Measurements from ENCODE around the gene GUCY2C.

Gene GUCY2C

DNA sequence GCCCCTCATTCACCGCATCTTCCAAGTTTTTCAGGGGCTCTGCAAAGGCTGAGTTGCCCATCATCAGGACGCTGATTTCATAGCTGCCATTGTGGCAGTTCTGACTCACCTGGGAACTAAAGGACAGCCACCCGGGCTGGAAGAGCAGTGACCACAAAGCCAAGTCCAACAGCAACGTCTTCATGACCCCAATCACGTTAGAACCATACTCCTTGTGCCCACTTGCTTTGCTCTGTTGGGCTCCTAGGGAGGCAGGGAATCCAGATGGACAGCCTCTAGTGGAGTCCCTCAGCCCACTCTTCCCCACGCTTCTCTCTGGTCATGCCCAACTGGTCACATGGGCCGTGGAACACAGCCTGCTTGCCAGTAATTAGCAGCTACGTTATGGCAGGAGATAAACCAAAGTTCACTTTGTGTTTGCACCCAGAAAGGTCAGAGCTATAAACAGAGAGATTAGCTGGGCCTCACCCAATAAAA, at the start of gene GUCY2C:
Gene GUCY2C, minus strand, starts transcription at position 335 of the 477 bp plus-strand sequence. Its CDS starts 151 bp downstream, at position 184.
- TF ChIP-seq, protein P1, sequence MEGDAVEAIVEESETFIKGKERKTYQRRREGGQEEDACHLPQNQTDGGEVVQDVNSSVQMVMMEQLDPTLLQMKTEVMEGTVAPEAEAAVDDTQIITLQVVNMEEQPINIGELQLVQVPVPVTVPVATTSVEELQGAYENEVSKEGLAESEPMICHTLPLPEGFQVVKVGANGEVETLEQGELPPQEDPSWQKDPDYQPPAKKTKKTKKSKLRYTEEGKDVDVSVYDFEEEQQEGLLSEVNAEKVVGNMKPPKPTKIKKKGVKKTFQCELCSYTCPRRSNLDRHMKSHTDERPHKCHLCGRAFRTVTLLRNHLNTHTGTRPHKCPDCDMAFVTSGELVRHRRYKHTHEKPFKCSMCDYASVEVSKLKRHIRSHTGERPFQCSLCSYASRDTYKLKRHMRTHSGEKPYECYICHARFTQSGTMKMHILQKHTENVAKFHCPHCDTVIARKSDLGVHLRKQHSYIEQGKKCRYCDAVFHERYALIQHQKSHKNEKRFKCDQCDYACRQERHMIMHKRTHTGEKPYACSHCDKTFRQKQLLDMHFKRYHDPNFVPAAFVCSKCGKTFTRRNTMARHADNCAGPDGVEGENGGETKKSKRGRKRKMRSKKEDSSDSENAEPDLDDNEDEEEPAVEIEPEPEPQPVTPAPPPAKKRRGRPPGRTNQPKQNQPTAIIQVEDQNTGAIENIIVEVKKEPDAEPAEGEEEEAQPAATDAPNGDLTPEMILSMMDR (conservative IDR thresholded peaks at IDR 0.05): no peak
- H3K27ac ChIP-seq: no peak within 1 kb of the TSS

DNA sequence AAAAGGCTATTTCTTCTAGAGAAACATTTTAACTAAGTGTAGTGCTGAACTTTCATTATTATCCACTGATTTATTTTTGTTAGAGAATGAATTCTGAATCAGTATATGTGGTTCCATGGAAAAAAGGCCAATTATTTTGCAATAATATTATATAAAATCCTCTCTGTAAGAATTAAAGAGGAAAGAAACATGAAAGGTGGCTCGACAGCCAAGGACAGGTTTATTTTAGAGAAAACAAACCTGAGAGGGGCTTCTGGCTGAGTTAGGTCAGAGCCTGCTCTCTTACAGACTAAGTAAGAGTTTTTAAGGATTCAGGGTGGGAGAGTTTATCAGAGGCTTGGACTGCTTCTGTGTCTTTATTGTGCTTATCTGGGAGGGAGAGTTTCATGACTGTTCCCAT, 46.7 kb upstream of the GUCY2C start:
- TF ChIP-seq, protein P1 (conservative IDR thresholded peaks at IDR 0.05): no peak
- H3K27ac ChIP-seq: no peak overlapping the region

DNA sequence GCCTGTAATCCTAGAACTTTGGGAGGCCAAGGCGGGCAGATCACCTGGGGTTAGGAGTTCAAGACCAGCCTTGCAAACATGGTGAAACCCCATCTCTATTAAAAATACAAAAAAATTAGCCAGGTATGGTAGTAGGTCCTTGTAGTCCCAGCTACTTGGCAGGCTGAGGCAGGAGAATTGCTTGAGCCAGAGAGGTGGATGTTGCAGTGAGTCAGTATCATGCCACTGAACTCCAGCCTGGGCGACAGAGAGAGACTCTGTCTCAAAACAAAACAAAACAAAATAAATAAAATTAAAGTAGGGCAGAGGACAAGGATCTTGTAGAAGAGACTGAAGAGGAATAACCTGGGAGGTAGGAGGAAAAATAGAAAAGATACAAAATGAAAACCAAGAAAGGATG, 45.5 kb upstream of the GUCY2C start:
- H3K27ac ChIP-seq: peak overlapping the region; percentile 92; the same call in 1 of the 2 replicates
- TF ChIP-seq, protein P1 (conservative IDR thresholded peaks at IDR 0.05): no peak

DNA sequence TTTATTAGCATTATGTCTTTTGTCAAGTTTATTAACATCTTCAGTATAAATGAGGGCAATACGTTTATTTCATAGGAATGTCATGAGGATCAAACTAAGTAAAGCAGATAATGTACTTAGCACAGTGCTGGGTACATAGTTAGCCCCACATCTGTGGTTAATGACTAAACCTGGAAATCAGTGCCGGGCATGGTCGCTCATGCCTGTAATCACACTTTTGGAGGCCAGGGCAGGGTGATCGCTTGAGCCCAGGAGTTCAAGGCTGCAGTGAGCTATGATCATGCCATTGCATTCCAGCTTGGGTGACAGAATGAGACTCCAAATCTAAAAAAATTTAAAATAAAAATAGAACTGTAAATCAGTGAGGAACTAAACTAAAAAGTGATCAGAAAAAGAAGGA, 44.8 kb upstream of the GUCY2C start:
- H3K27ac ChIP-seq: peak overlapping the region; percentile 92; the same call in 1 of the 2 replicates
- TF ChIP-seq, protein P1 (conservative IDR thresholded peaks at IDR 0.05): no peak

DNA sequence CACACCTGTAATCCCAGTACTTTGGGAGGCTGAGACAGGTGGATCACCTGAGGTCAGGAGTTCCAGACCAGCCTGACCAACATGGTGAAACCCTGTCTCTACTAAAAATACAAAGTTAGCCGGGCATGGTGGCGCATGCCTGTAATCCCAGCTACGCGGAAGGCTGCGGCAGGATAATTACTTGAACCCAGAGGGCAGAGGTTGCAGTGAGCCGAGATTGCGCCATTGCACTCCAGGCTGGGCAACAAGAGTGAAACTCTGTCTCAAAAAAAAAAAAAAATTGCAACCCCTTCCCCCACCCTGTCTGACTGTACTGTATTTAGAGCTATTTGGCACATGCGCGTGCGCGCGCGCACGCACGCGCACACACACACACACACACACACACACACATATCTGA, 40.0 kb upstream of the GUCY2C start:
- peak overlapping the region; percentile 92 for H3K27ac ChIP-seq

DNA sequence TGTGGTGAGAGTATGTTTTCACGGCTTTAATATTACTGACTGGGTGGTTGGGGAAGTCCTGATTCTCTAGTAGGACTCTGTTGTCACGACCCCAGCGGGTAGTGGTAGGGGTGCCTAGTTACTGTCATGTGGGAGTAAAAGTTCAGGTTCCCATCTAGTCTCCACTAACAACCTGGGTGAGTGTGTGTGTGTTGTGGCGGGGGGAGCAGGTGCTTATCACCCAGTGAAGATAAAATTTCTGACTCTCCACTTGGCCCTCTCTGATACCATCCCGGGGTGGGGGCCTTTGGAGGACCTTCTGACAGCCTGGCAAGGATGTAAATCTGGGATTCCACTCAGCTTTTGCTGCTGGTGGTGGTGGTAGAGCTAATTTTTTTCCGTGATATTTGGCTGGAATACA, 35.4 kb upstream of the GUCY2C start:
- H3K27ac ChIP-seq: no peak overlapping the region; the same call in 1 of the 2 replicates
- TF ChIP-seq, protein P1 (conservative IDR thresholded peaks at IDR 0.05): no peak

DNA sequence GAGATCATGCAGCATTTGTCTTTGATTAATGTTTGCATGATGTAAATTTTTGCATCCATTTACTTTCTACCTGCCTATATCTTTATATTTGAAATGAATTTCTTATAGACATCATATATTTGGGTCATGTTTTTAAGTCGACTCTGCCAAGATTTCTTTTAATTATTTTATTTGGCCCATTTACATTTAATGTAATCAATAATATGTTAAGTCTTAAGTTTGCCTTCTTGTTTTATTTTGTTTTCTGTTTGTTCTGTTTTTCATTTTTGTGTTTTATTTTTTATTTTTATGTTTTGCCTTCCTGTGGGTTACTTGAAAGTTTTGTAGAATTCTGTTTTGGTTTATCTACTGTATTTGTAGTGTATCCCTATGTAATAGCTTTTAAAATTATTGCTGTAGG, 33.2 kb upstream of the GUCY2C start:
- TF ChIP-seq, protein P1 (conservative IDR thresholded peaks at IDR 0.05): no peak
- H3K27ac ChIP-seq: no peak overlapping the region

DNA sequence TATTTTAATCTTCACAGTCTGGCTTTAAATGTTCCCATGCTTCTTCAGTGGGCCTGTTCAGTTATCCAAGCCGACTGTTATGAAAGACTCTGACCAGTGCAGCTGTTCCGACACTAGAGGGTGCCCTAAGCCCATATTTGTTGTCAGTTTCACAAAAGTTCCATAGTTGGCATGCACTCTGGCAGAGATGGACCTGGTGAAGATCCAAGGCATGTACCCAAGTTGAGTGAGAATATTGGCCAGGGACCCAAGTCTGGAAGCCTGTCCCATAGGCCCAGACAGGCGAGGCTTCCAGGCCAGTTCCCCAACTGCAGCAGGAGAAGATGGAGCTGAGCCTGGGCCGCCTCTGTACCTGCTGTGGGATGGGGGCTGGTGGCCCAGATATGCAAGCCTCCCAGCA, 27.4 kb upstream of the GUCY2C start:
- H3K27ac ChIP-seq: peak overlapping the region; percentile 29; the same call in 1 of the 2 replicates
- TF ChIP-seq, protein P1 (conservative IDR thresholded peaks at IDR 0.05): peak; percentile 87

All from VCaP (cell line).